SK-N-SH (cell line): ENCODE data around the gene MYLIP. TPM values are rescaled to one million over a fixed set of nuclear protein-coding genes. Genes with fewer than 3 reads are reported as not detected.

Source experiments
- CTCF ChIA-PET: fragments of 300-600, 350-600 bp; formaldehyde crosslinking; extraction: SDS; loops from one replicate; lab custom pipeline; 2021; lab: Yijun Ruan, JAX
- POLR2A ChIA-PET: fragments of 350-600 bp; sonication (Branson Sonifier 250); formaldehyde crosslinking; extraction: SDS; loops from one replicate; lab custom pipeline; 2020; ENCODE audit warnings: antibody characterized with exemption, inconsistent platforms; lab: Yijun Ruan, JAX
- DNase-seq: peaks from one replicate; pipeline ENCODE4 v3.0.0; 2012
- H2AFZ ChIP-seq: fragments of 200-600 bp; sonication (generic); 2 replicates; pipeline ENCODE4 v1.8.1; 2016; ENCODE audit warnings: antibody characterized with exemption, mild to moderate bottlenecking, low read depth
- H3F3A ChIP-seq: fragments of 200-600 bp; sonication (generic); replicated peaks from 2 replicates; pipeline ENCODE3; 2016; ENCODE audit warnings: antibody characterized with exemption, mild to moderate bottlenecking; ENCODE audit not compliant: insufficient read depth
- H3K27ac ChIP-seq, 2 experiments: fragments of 200-500 bp in 1 of 2; fragments of 200-600 bp in 1 of 2; sonication (Bioruptor generic) in 1 of 2; sonication (generic), shearing (Covaris generic) in 1 of 2; 2 replicates each; pipeline versions ENCODE4 v1.5.1 to v1.6.1; 2014 to 2016; ENCODE audit warnings: low read depth in 2 of 2, inconsistent platforms in 1 of 2, low read length in 1 of 2, mild to moderate bottlenecking in 1 of 2, mixed read lengths in 1 of 2
- H3K27me3 ChIP-seq: fragments of 200-600 bp; sonication (generic), shearing (Covaris generic); 2 replicates; pipeline ENCODE4 v1.6.1; 2016; ENCODE audit warnings: mixed run types; ENCODE audit not compliant: insufficient read depth
- H3K36me3 ChIP-seq, 2 experiments: fragments of 200-500 bp in 1 of 2; fragments of 200-600 bp in 1 of 2; sonication (Bioruptor generic) in 1 of 2; sonication (generic) in 1 of 2; replicated peaks in 1 of 2; 2 replicates each; pipeline versions ENCODE3 to v1.5.1; 2014 to 2016; ENCODE audit warnings: low read length in 1 of 2, mild to moderate bottlenecking in 1 of 2; ENCODE audit not compliant: insufficient read depth in 2 of 2, control insufficient read depth in 1 of 2
- H3K4me1 ChIP-seq, 2 experiments: fragments of 200-500 bp in 1 of 2; fragments of 200-600 bp in 1 of 2; sonication (Bioruptor generic) in 1 of 2; sonication (generic), shearing (Covaris generic) in 1 of 2; 2 replicates each; pipeline versions ENCODE4 v1.5.1 to v1.6.1; 2014 to 2016; ENCODE audit warnings: low read depth in 1 of 2, low read length in 1 of 2, mixed run types in 1 of 2; ENCODE audit not compliant: insufficient read depth in 2 of 2, control insufficient read depth in 1 of 2
- H3K4me2 ChIP-seq: fragments of 200-600 bp; sonication (generic), shearing (Covaris generic); 2 replicates; pipeline ENCODE4 v1.6.1; 2017; ENCODE audit warnings: mixed run types
- H3K4me3 ChIP-seq, 2 experiments: fragments of 200-500 bp in 1 of 2; fragments of 200-600 bp in 1 of 2; sonication (Bioruptor generic) in 1 of 2; sonication (generic), shearing (Covaris generic) in 1 of 2; 2 replicates each; pipeline versions ENCODE4 v1.5.1 to v1.8.1; 2014 to 2016; ENCODE audit warnings: low read depth in 2 of 2, inconsistent platforms in 1 of 2, low read length in 1 of 2, mild to moderate bottlenecking in 1 of 2, mixed read lengths in 1 of 2, moderate library complexity in 1 of 2
- H3K79me2 ChIP-seq: fragments of 200-600 bp; sonication (generic); 2 replicates; pipeline ENCODE4 v1.8.1; 2017; ENCODE audit warnings: mild to moderate bottlenecking; ENCODE audit not compliant: insufficient read depth
- H3K9ac ChIP-seq: fragments of 200-600 bp; sonication (generic); 2 replicates; pipeline ENCODE4 v1.6.1; 2017; ENCODE audit warnings: mixed run types
- H3K9me2 ChIP-seq: fragments of 200-600 bp; sonication (generic); 2 replicates; pipeline ENCODE4 v1.6.1; 2017; ENCODE audit warnings: mixed run types
- H3K9me3 ChIP-seq: fragments of 200-600 bp; sonication (generic); 2 replicates; pipeline ENCODE4 v1.6.1; 2017; ENCODE audit warnings: mixed run types, mild to moderate bottlenecking, moderate library complexity
- H4K20me1 ChIP-seq: fragments of 200-600 bp; sonication (generic); 2 replicates; pipeline ENCODE4 v1.6.1; 2017; ENCODE audit warnings: mild to moderate bottlenecking, mixed run types; ENCODE audit not compliant: insufficient read depth
- CHD2 ChIP-seq: fragments of 150-350 bp; IDR thresholded peaks from 2 replicates; pipeline ENCODE4 v1.6.1; 2018; ENCODE audit warnings: low read length; ENCODE audit not compliant: partially characterized antibody
- EP300 ChIP-seq, 2 experiments: IDR thresholded peaks; 2 replicates each; pipeline versions ENCODE4 v1.4.0 to v1.6.1; 2012; ENCODE audit warnings: borderline replicate concordance in 1 of 2, low read depth in 1 of 2, low read length in 1 of 2
- FOXJ3 ChIP-seq: sonication (generic); formaldehyde crosslinking; IDR thresholded peaks from 2 replicates; pipeline ENCODE4 v1.5.1; 2020; ENCODE audit warnings: mild to moderate bottlenecking, missing genetic modification reagents
- GATA2 ChIP-seq: sonication (generic); formaldehyde crosslinking; IDR thresholded peaks from 2 replicates; pipeline ENCODE4 v1.5.0; 2020; ENCODE audit warnings: mild to moderate bottlenecking, missing genetic modification reagents
- JUND ChIP-seq: IDR thresholded peaks from 2 replicates; pipeline ENCODE4 v1.4.0; 2012
- MXI1 ChIP-seq: IDR thresholded peaks from 2 replicates; pipeline ENCODE4 v1.6.1; 2012; ENCODE audit warnings: mild to moderate bottlenecking, low read depth, low read length, improper control_type of control experiment
- RAD21 ChIP-seq: IDR thresholded peaks from 2 replicates; pipeline ENCODE4 v1.6.1; 2012; ENCODE audit warnings: mild to moderate bottlenecking, low read length
- RCOR1 ChIP-seq: fragments of 150-350 bp; IDR thresholded peaks from 2 replicates; pipeline ENCODE4 v1.6.1; 2017; ENCODE audit warnings: antibody characterized with exemption, low read length
- RFX5 ChIP-seq: IDR thresholded peaks from 2 replicates; pipeline ENCODE4 v1.6.1; 2012; ENCODE audit warnings: mild to moderate bottlenecking, improper control_type of control experiment, low read length
- SMC3 ChIP-seq: IDR thresholded peaks from 2 replicates; pipeline ENCODE4 v1.6.1; 2012; ENCODE audit warnings: low read depth, low read length, improper control_type of control experiment
- TCF12 ChIP-seq: IDR thresholded peaks from 2 replicates; pipeline ENCODE4 v1.4.0; 2012
- TEAD4 ChIP-seq: IDR thresholded peaks from 2 replicates; pipeline ENCODE4 v1.4.0; 2012; ENCODE audit warnings: mild to moderate bottlenecking, borderline replicate concordance; ENCODE audit not compliant: insufficient read depth
- YY1 ChIP-seq: IDR thresholded peaks from 2 replicates; pipeline ENCODE4 v1.4.0; 2012; ENCODE audit warnings: low read depth, mild to moderate bottlenecking
- WGBS: methylation state at CpG from one replicate; pipeline ENCODE4 v1.1.6; 2017; ENCODE audit warnings: low lambda C conversion rate; 5-methylcytosine and 5-hydroxymethylcytosine counted together
- polyA plus RNA-seq, 3 experiments: library from polyadenylated mRNA; depleted of rRNA; stranded (reverse); fragments of >200 nt; gene quantifications; 2 replicates each; pipeline ENCODE4 v1.2.3, GENCODE V29; 2012
- TF ChIP-seq, protein P1 (sequence below): IDR thresholded peaks from 2 replicates; pipeline ENCODE4; 2012
- TF ChIP-seq, protein P2 (sequence below): fragments of 150-350 bp; IDR thresholded peaks from 2 replicates; pipeline ENCODE4 v1.6.1; 2017; ENCODE audit warnings: antibody characterized with exemption, low read length, low read depth, borderline replicate concordance
- TF ChIP-seq, protein P3 (sequence below): fragments of 200-600 bp; sonication (generic); IDR thresholded peaks from 2 replicates; pipeline ENCODE4 v1.6.1; 2017; ENCODE audit warnings: antibody characterized with exemption, mild to moderate bottlenecking, moderate library complexity
- TF ChIP-seq, protein P4 (sequence below): IDR thresholded peaks from 2 replicates; pipeline ENCODE4 v1.6.1; 2012; ENCODE audit warnings: mild to moderate bottlenecking, low read depth, low read length, moderate library complexity
- TF ChIP-seq, protein P5 (sequence below): IDR thresholded peaks from 2 replicates; pipeline ENCODE4 v1.4.0; 2012; ENCODE audit warnings: low read depth

The MYLIP gene
- polyA plus RNA-seq, 1 of the 3 experiments (the other 2 are of a cell fraction) = 3.1 TPM

DNA sequence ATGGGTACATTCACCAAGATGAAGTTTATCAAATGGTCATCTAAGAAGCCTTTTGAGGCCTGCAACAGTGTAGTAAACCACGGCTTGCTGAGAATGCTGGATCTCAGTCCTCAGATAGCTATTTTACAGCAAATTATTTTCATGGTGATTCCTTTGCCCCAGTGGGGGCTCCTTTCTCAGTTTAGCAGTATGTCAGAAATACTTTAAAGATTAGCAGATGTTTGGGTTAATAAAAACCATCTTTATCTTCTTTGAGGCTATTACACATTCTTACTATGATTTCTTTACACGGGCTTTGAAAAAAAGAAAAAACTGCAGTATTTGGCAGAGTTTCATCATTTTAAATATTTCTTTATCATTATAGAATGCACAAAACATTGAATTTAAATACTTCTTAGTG lies 10.7 kb downstream of the MYLIP start:
- Histone ChIP-seq H3K4me2 (no peak overlapping the region), H3K9me3 (no peaks in the 10 kb centered on the region), H4K20me1 (peaks cover 21% of the 10 kb centered on the region; the same call in 1 of the 2 replicates), H3F3A (peaks cover 5% of the 10 kb centered on the region), H3K9me2 (no peaks in the 10 kb centered on the region), H3K4me3 (no peak overlapping the region), H3K36me3 (peaks cover 0 to 24% of the 10 kb centered on the region in 2 experiments), H3K27me3 (peaks cover 5% of the 10 kb centered on the region; the same call in 1 of the 2 replicates), H2AFZ (no peak overlapping the region), H3K9ac (no peak overlapping the region), H3K4me1 (peaks cover 25 to 31% of the 10 kb centered on the region in 2 experiments; a peak in 3 of 4 replicates), H3K79me2 (no peaks in the 10 kb centered on the region), H3K27ac (no peak overlapping the region)
- WGBS = 79% methylated on average over 2 of the region's 2 CpGs
- 0 out of 2 replicates have a peak, but pooled peaks have one; percentile 6 for TF ChIP-seq JUND
- TF ChIP-seq TCF12 = peak; percentile 53; the same call in 1 of the 2 replicates
- TF ChIP-seq, protein P1, sequence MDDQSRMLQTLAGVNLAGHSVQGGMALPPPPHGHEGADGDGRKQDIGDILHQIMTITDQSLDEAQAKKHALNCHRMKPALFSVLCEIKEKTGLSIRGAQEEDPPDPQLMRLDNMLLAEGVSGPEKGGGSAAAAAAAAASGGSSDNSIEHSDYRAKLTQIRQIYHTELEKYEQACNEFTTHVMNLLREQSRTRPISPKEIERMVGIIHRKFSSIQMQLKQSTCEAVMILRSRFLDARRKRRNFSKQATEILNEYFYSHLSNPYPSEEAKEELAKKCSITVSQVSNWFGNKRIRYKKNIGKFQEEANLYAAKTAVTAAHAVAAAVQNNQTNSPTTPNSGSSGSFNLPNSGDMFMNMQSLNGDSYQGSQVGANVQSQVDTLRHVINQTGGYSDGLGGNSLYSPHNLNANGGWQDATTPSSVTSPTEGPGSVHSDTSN = 0 out of 2 replicates have a peak, but pooled peaks have one; percentile 5
- TF ChIP-seq GATA2 (CRISPR knock-in tag) = no peak
- CTCF ChIA-PET = interaction anchor here (1.2 to 2.0 kb wide), 2 partner anchors 239 to 448 kb away, joined by 3 to 4 read pairs; no protein-coding TSS in a partner anchor
- no peak for DNase-seq
- POLR2A ChIA-PET = no interaction called here

DNA sequence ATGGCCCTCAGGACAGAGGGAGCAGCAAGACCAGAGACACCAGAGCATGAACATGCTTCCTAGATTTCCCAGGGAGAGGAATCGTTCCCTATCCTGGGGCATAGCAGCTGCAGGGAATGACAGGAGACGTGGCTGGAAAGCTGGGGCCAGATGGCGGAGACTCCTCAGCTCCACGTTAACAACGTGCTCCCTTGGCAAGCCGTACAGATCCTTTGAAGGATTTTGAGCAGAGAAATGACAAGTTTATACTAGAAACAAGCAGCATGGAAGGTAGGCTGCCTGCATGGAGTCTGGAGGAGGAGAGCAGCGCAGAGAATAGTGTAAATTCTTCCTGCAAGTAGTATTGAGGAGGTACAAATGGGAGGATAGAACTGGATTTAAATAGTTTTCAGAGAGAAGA lies 11.7 kb downstream of the MYLIP start:
- ChIA-PET POLR2A (no interaction called here), CTCF (no interaction called here)
- no peaks in the 10 kb centered on the region for H3K9me2 ChIP-seq
- H3K36me3 ChIP-seq = peaks cover 0 to 35% of the 10 kb centered on the region in 2 experiments
- DNase-seq = no peak
- H3K4me3 ChIP-seq = no peak overlapping the region
- H3K27me3 ChIP-seq = peaks cover 5% of the 10 kb centered on the region; the same call in 1 of the 2 replicates
- no peaks in the 10 kb centered on the region for H3K79me2 ChIP-seq
- no peaks in the 10 kb centered on the region for H3K9me3 ChIP-seq
- H3F3A ChIP-seq = peaks cover 5% of the 10 kb centered on the region
- WGBS = 96% methylated on average over 7 of the region's 7 CpGs
- H3K4me2 ChIP-seq = no peak overlapping the region
- H3K4me1 ChIP-seq = peaks cover 18 to 28% of the 10 kb centered on the region in 2 experiments; a peak in 3 of 4 replicates
- no peak overlapping the region for H3K9ac ChIP-seq
- peaks cover 21% of the 10 kb centered on the region; the same call in 1 of the 2 replicates for H4K20me1 ChIP-seq
- H3K27ac ChIP-seq = no peak overlapping the region
- no peak overlapping the region for H2AFZ ChIP-seq
- TF ChIP-seq SMC3 (no peak), EP300 (IDR thresholded peaks at IDR 0.05; ENCODE audit: borderline replicate concordance in 1 of 2, low read depth in 1 of 2, low read length in 1 of 2) (no peak), RCOR1 (no peak), TCF12 (no peak), YY1 (no peak), RAD21 (no peak), CHD2 (no peak), FOXJ3 (CRISPR knock-in tag) (no peak), MXI1 (no peak), TEAD4 (no peak), RFX5 (no peak), JUND (no peak)
- TF ChIP-seq, protein P2, sequence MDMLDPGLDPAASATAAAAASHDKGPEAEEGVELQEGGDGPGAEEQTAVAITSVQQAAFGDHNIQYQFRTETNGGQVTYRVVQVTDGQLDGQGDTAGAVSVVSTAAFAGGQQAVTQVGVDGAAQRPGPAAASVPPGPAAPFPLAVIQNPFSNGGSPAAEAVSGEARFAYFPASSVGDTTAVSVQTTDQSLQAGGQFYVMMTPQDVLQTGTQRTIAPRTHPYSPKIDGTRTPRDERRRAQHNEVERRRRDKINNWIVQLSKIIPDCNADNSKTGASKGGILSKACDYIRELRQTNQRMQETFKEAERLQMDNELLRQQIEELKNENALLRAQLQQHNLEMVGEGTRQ = no peak
- TF ChIP-seq, protein P3, sequence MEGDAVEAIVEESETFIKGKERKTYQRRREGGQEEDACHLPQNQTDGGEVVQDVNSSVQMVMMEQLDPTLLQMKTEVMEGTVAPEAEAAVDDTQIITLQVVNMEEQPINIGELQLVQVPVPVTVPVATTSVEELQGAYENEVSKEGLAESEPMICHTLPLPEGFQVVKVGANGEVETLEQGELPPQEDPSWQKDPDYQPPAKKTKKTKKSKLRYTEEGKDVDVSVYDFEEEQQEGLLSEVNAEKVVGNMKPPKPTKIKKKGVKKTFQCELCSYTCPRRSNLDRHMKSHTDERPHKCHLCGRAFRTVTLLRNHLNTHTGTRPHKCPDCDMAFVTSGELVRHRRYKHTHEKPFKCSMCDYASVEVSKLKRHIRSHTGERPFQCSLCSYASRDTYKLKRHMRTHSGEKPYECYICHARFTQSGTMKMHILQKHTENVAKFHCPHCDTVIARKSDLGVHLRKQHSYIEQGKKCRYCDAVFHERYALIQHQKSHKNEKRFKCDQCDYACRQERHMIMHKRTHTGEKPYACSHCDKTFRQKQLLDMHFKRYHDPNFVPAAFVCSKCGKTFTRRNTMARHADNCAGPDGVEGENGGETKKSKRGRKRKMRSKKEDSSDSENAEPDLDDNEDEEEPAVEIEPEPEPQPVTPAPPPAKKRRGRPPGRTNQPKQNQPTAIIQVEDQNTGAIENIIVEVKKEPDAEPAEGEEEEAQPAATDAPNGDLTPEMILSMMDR = no peak
- TF ChIP-seq, protein P1 = no peak
- TF ChIP-seq, protein P4, sequence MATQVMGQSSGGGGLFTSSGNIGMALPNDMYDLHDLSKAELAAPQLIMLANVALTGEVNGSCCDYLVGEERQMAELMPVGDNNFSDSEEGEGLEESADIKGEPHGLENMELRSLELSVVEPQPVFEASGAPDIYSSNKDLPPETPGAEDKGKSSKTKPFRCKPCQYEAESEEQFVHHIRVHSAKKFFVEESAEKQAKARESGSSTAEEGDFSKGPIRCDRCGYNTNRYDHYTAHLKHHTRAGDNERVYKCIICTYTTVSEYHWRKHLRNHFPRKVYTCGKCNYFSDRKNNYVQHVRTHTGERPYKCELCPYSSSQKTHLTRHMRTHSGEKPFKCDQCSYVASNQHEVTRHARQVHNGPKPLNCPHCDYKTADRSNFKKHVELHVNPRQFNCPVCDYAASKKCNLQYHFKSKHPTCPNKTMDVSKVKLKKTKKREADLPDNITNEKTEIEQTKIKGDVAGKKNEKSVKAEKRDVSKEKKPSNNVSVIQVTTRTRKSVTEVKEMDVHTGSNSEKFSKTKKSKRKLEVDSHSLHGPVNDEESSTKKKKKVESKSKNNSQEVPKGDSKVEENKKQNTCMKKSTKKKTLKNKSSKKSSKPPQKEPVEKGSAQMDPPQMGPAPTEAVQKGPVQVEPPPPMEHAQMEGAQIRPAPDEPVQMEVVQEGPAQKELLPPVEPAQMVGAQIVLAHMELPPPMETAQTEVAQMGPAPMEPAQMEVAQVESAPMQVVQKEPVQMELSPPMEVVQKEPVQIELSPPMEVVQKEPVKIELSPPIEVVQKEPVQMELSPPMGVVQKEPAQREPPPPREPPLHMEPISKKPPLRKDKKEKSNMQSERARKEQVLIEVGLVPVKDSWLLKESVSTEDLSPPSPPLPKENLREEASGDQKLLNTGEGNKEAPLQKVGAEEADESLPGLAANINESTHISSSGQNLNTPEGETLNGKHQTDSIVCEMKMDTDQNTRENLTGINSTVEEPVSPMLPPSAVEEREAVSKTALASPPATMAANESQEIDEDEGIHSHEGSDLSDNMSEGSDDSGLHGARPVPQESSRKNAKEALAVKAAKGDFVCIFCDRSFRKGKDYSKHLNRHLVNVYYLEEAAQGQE = no peak
- TF ChIP-seq, protein P5, sequence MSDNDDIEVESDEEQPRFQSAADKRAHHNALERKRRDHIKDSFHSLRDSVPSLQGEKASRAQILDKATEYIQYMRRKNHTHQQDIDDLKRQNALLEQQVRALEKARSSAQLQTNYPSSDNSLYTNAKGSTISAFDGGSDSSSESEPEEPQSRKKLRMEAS = no peak
